Subcutaneous adipose tissue (tissue), 4 donors: ENCODE data around the gene SERPINI1. TPM values are rescaled to one million over a fixed set of nuclear protein-coding genes. Genes with fewer than 3 reads are reported as not detected.

Experiments
- total RNA-seq, 4 donors: library from RNA; depleted of rRNA; stranded (reverse); fragments of >200 nt; gene quantifications; one replicate each; pipeline ENCODE4 v1.1.0, GENCODE V29; 2016
- TF ChIP-seq, protein P1 (sequence below): fragments of 450-650 bp; IDR thresholded peaks from one replicate; pipeline ENCODE4 v1.5.1; 2016; ENCODE audit warnings: low read depth, mild to moderate bottlenecking, control low read depth, antibody characterized with exemption, moderate library complexity

Gene SERPINI1
- total RNA-seq, 4 donors from 2014 or later, result 0.75 to 2.8 (median 2.5) TPM

- TF ChIP-seq, protein P1, sequence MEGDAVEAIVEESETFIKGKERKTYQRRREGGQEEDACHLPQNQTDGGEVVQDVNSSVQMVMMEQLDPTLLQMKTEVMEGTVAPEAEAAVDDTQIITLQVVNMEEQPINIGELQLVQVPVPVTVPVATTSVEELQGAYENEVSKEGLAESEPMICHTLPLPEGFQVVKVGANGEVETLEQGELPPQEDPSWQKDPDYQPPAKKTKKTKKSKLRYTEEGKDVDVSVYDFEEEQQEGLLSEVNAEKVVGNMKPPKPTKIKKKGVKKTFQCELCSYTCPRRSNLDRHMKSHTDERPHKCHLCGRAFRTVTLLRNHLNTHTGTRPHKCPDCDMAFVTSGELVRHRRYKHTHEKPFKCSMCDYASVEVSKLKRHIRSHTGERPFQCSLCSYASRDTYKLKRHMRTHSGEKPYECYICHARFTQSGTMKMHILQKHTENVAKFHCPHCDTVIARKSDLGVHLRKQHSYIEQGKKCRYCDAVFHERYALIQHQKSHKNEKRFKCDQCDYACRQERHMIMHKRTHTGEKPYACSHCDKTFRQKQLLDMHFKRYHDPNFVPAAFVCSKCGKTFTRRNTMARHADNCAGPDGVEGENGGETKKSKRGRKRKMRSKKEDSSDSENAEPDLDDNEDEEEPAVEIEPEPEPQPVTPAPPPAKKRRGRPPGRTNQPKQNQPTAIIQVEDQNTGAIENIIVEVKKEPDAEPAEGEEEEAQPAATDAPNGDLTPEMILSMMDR, result no peak
These were observed 124.1 kb downstream of the SERPINI1 start for GRCh38 chr3:167859610-167860009.

- TF ChIP-seq, protein P1, result no peak
These were observed 126.1 kb downstream of the SERPINI1 start for GRCh38 chr3:167861649-167862048.

- TF ChIP-seq, protein P1, result no peak
These were observed 126.7 kb downstream of the SERPINI1 start for GRCh38 chr3:167862104-167862730.

DNA sequence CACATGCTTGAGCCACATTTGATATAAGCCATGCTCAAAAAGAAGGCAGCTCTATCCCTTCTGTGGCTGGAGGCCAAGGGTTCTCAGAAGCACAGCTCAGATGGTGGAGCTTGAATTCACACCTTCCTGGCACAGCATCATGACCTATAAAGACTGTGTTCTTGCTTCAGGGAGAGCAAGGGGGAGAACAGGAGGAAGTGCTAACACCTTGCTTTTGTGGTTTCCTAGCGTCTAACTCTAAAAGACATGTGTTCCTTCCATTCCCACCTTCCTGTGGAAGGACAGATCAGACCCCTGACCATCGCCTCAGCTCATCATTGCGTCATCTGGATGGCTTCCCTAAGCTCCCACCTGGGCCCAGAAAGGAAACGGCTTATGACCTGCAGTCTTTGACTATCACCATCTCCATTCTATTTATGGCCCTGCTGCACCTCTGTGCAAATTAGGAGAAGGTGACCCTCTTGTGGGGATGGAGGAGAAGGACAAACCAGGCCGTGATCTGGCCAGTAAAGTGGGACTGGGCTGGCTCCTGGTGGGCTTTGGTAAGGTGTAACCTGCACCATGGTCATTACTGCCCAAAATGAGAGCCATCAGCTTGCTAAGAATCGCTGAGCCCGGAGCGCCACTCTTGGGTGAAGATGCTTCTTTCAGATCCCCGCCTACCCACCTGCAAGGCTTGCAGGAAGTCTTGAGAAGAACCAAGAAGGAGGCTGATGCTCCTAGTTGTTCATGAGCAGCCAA, 128.5 kb downstream of the SERPINI1 start:
- TF ChIP-seq, protein P1, result no peak

GRCh38 chr3:167864552-167864874, 129.0 kb downstream of the SERPINI1 start:
- TF ChIP-seq, protein P1, result no peak

DNA sequence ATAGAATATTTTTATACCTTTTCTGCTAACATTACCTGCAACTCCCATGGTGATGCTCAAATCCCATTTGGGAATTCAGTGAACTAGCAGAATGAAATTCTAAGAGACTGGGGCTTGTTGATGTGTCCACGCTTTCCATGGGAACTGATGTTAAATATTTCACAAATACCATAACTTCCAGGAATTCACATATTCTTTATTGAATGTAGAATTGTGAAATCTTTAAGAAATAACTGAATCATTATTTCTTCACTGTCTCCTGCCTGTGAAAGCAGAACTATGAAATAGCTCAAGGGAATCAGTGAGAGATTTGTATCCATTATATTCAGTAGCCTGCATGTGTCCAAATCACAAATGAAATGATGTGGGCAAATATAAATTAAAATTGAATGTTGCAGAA, 130.8 kb downstream of the SERPINI1 start:
- TF ChIP-seq, protein P1, result no peak

DNA sequence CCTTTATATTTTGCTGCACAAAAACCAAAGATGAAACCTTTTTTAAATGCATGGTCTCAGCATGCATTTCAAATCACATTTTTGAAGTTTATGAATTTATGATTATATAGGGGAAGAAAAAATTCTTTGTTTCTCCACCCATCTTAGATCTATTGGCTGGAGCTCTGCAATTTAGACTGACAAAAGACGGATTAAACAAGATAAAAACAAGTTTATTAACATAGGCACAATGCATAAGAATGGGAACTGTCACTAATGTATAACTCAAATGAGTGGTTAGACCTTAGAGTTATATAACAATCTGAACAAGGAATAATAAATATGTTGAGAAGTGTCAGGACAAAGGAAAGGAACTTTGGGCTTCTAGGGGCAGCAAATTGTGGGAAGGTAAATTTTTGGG, 132.5 kb downstream of the SERPINI1 start:
- TF ChIP-seq, protein P1, result no peak
